GM10248 (cell line): ENCODE measurements around the gene CXCL3.

Experiments
- CTCF ChIA-PET: fragments of 300-600 bp; sonication (Branson Sonifier 250); formaldehyde crosslinking; extraction: SDS; loops from one replicate; lab custom pipeline; 2021; ENCODE audit warnings: antibody characterized with exemption; lab: Yijun Ruan, JAX
- POLR2A ChIA-PET: fragments of 350-650 bp; sonication (Branson Sonifier 250); formaldehyde crosslinking; extraction: SDS; loops from one replicate; lab custom pipeline; 2020; ENCODE audit warnings: antibody characterized with exemption; lab: Yijun Ruan, JAX
- DNase-seq: peaks from one replicate; pipeline ENCODE4 v3.0.0; 2012; ENCODE audit errors: extremely low spot score
- TF ChIP-seq, protein P1 (sequence below): IDR thresholded peaks from 2 replicates; pipeline ENCODE4 v1.5.1; 2012; ENCODE audit warnings: mild to moderate bottlenecking, low read depth; ENCODE audit errors: extremely low read depth, missing control alignments, control extremely low read depth

CXCL3 gene

DNA sequence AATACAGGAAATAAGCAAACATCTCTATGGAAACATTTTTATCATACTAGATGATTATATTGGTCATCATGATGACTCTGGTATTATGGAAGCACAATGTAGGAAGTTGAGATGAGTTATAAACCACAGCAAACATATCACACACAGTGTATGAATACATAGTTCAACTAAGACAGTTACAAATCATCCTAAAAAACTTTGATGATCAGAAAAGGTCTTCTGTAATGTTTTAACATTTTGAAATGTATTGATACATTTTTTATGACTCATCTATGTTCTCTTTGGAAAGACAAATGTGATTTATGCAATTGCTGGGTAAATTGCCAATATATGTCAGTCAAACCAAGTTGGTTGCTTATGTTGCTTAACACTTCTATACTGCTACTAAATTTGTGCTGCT is 4.8 kb downstream of the CXCL3 start:
- POLR2A ChIA-PET: no interaction called here
- TF ChIP-seq, protein P1, sequence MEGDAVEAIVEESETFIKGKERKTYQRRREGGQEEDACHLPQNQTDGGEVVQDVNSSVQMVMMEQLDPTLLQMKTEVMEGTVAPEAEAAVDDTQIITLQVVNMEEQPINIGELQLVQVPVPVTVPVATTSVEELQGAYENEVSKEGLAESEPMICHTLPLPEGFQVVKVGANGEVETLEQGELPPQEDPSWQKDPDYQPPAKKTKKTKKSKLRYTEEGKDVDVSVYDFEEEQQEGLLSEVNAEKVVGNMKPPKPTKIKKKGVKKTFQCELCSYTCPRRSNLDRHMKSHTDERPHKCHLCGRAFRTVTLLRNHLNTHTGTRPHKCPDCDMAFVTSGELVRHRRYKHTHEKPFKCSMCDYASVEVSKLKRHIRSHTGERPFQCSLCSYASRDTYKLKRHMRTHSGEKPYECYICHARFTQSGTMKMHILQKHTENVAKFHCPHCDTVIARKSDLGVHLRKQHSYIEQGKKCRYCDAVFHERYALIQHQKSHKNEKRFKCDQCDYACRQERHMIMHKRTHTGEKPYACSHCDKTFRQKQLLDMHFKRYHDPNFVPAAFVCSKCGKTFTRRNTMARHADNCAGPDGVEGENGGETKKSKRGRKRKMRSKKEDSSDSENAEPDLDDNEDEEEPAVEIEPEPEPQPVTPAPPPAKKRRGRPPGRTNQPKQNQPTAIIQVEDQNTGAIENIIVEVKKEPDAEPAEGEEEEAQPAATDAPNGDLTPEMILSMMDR: no peak
- no peak for DNase-seq
- CTCF ChIA-PET: no interaction called here

DNA sequence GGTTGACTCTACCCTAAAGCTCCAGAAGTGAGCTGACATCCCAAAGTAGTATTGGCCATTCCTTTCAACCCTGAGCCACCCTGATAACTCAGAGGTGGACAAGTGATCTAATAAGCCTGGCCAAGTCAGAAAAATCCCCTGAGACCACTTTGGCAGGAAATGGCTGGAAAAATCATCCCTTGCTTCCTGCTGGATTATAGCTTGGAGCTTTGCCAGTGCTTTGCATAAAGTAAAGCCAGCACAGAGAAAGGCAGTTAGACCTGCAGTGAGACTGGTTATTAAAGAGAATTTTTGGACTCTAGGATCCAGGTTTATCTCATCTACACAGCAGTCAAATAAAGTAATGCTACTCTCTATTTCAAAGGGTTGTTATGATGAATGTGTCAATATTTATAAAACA is 6.4 kb downstream of the CXCL3 start:
- DNase-seq: no peak
- TF ChIP-seq, protein P1: no peak
- ChIA-PET POLR2A (no interaction called here), CTCF (interaction anchor here (1.1 kb wide), 1 partner anchor 458 kb away, joined by 3 read pairs; no protein-coding TSS in a partner anchor)

DNA sequence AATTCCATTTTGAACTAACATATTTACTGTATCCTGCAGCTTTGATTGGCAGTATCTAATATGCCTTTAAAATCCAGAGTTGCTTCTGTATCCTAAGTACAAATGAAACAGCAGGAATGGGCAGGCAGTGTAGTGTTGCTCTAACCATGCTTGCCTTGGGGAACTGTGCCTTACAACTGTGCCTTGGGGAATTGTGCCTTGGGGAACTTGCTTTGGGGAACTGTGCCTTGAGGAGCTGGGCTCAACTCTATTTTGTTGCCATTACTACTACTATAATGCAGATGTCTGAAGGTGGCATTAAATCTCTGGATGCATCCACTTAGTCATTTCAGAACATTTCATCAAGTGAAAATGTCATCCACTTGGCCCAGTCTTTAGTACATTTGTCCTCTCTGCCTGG is 6.9 kb downstream of the CXCL3 start:
- ChIA-PET POLR2A (no interaction called here), CTCF (interaction anchor here (1.1 to 1.3 kb wide), 3 partner anchors 7 to 458 kb away, joined by 3 read pairs; partner anchors contain the start of gene CXCL3)
- DNase-seq: no peak
- TF ChIP-seq, protein P1: no peak

DNA sequence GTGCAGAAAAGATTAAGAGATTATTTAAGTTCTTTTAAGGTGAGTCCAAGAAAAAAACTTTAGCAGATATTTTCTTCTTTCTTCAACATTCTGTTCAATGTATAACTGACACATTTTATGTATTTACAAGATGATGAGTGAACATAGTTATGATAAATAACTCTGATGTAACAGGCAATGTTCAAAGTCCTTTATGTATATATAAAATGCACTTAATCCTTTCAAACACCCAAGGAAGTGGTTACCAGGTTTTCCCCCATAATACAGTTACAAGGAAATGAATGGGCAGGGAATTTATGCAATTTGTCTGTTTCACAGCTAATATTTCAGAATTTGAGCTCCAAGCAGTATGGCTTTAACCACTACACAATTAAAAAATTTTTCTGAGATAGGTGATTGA is 8.2 kb downstream of the CXCL3 start:
- POLR2A ChIA-PET: no interaction called here
- no peak for DNase-seq
- TF ChIP-seq, protein P1: no peak
- CTCF ChIA-PET: interaction anchor here (1.1 to 1.3 kb wide), 2 partner anchors 9 kb away, joined by 3 read pairs; partner anchors contain the start of gene CXCL3

DNA sequence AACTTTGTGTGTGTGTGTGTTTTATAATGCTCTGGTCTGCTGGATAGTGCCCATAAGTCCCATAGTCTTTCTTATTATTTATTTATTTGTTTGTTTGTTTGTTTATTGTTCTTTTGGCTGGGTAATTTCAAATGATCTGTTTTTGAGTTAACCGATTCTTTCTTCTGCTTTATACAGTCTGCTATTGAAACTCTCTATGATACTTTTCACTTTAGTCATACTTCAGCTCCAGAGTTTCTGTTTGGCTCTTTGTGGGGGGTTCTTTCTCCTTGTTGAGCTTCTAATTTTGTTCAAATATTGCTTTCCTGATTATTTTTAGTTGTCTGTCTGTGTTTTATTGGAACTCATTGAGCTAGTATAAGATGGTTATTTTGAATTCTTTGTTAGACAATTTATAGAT is 10.0 kb downstream of the CXCL3 start:
- no peak for DNase-seq
- ChIA-PET POLR2A (no interaction called here), CTCF (interaction anchor here (1.2 kb wide), 1 partner anchor 10 kb away, joined by 3 read pairs; the partner anchor contains the start of gene CXCL3)
- TF ChIP-seq, protein P1: no peak

DNA sequence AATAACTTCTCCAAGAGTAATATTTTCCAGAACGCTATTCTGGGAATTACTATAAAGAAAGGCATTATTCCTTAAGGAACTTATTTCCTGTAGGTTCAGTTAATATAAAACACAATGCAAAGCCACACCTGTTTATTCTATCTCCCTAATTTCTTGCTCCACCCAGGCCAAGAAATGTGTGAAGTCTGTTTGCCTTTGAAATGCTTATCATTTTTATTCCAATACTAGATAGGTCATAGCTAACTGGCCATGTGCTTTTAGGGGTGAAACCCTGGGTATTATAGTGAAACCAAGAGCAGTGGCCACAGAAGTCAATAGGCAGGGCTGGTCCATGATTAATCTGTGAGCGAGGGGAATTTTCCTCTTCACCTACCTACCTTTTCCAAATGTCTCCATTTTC is 14.8 kb downstream of the CXCL3 start:
- DNase-seq: no peak
- ChIA-PET CTCF (interaction anchor here (1.2 kb wide), 1 partner anchor 15 kb away, joined by 3 read pairs; the partner anchor contains the start of gene CXCL3), POLR2A (no interaction called here)
- TF ChIP-seq, protein P1: no peak
